GM23338 (cell line): Measurements from ENCODE around the gene CRACR2A. TPM values are rescaled to one million over a fixed set of nuclear protein-coding genes. Genes with fewer than 3 reads are reported as not detected.

Experiments used
- ATAC-seq: fragments of 200-7000 bp; cut with Tn5 transposase; 3 replicates; pipeline ENCODE4 v1.9.1; 2020
- DNase-seq: peaks from one replicate; pipeline ENCODE4 v3.0.0-alpha.2; 2015; ENCODE audit warnings: low spot score
- H2AFZ ChIP-seq: fragments of 200-600 bp; sonication (generic); 2 replicates; pipeline ENCODE4 v1.8.0; 2016; ENCODE audit warnings: antibody characterized with exemption, mild to moderate bottlenecking, moderate library complexity
- H3F3A ChIP-seq: fragments of 200-600 bp; sonication (generic); replicated peaks from 2 replicates; pipeline ENCODE4 v1.8.0; 2017; ENCODE audit warnings: antibody characterized with exemption, mixed run types, low read depth
- H3K27ac ChIP-seq: fragments of 200-600 bp; sonication (generic); 2 replicates; pipeline ENCODE4 v1.6.1; 2016; ENCODE audit warnings: low read depth
- H3K27me3 ChIP-seq: fragments of 200-600 bp; sonication (generic); 2 replicates; pipeline ENCODE4 v1.8.0; 2016; ENCODE audit warnings: mild to moderate bottlenecking, mixed run types, moderate library complexity; ENCODE audit not compliant: insufficient read depth
- H3K36me3 ChIP-seq: fragments of 200-600 bp; sonication (generic); 2 replicates; pipeline ENCODE4 v1.8.0; 2016; ENCODE audit warnings: mild to moderate bottlenecking; ENCODE audit not compliant: insufficient read depth
- H3K4me1 ChIP-seq: fragments of 200-600 bp; sonication (generic); 2 replicates; pipeline ENCODE4 v1.8.0; 2016; ENCODE audit warnings: mild to moderate bottlenecking, moderate library complexity; ENCODE audit not compliant: insufficient read depth
- H3K4me2 ChIP-seq: fragments of 200-600 bp; sonication (generic); 2 replicates; pipeline ENCODE4 v1.7.1; 2017; ENCODE audit warnings: mixed run types
- H3K4me3 ChIP-seq: fragments of 200-600 bp; sonication (generic); 2 replicates; pipeline ENCODE4 v1.6.1; 2016; ENCODE audit warnings: mixed run types
- H3K79me2 ChIP-seq: fragments of 200-600 bp; sonication (generic); replicated peaks from 2 replicates; pipeline ENCODE4 v1.8.0; 2017; ENCODE audit warnings: mild to moderate bottlenecking; ENCODE audit not compliant: insufficient read depth
- H3K9me2 ChIP-seq: fragments of 200-600 bp; sonication (generic); 2 replicates; pipeline ENCODE4 v1.8.0; 2017; ENCODE audit not compliant: insufficient read depth
- H4K20me1 ChIP-seq: fragments of 200-600 bp; sonication (generic); replicated peaks from 2 replicates; pipeline ENCODE4 v1.8.0; 2017; ENCODE audit warnings: mild to moderate bottlenecking; ENCODE audit not compliant: insufficient read depth
- H3K27ac Mint-ChIP-seq: 2 replicates; pipeline ENCODE4 v1.8.0; 2020; ENCODE audit warnings: inconsistent platforms, mild to moderate bottlenecking, moderate library complexity, mixed read lengths
- H3K27me3 Mint-ChIP-seq: 3 replicates; pipeline ENCODE4 v1.8.0; 2022; ENCODE audit warnings: low read depth, mild to moderate bottlenecking, moderate library complexity, mixed read lengths, inconsistent platforms; ENCODE audit not compliant: insufficient read depth, poor library complexity
- H3K36me3 Mint-ChIP-seq: 3 replicates; pipeline ENCODE4 v1.8.0; 2021; ENCODE audit warnings: low read depth, mild to moderate bottlenecking, inconsistent platforms, moderate library complexity, mixed read lengths
- H3K4me1 Mint-ChIP-seq: 3 replicates; pipeline ENCODE4 v1.8.0; 2020; ENCODE audit warnings: mild to moderate bottlenecking, inconsistent platforms, mixed read lengths
- H3K4me3 Mint-ChIP-seq: 3 replicates; pipeline ENCODE4 v1.8.0; 2021; ENCODE audit warnings: moderate library complexity, mild to moderate bottlenecking, inconsistent platforms, mixed read lengths
- H3K9me3 Mint-ChIP-seq: 3 replicates; pipeline ENCODE4 v1.8.0; 2020; ENCODE audit warnings: moderate library complexity, mild to moderate bottlenecking, inconsistent platforms, mixed read lengths
- CREB1 ChIP-seq: fragments of 250-450 bp; sonication (Bioruptor Pico); IDR thresholded peaks from 2 replicates; pipeline ENCODE4 v1.5.0; 2020; ENCODE audit warnings: low read depth, mild to moderate bottlenecking, moderate library complexity
- CTCF ChIP-seq, 2 experiments: fragments of 200-600 bp in 1 of 2; sonication (generic) in 1 of 2; conservative IDR thresholded peaks; 2 replicates each; pipeline versions ENCODE4 v1.5.1 to v1.6.1; 2016 to 2017; ENCODE audit warnings: antibody characterized with exemption in 2 of 2, low read depth in 2 of 2, mild to moderate bottlenecking in 2 of 2, moderate library complexity in 1 of 2
- EZH2 ChIP-seq: fragments of 200-600 bp; sonication (generic); IDR thresholded peaks from one replicate; pipeline ENCODE4 v1.8.0; 2017; ENCODE audit warnings: antibody characterized with exemption, mild to moderate bottlenecking, low read depth; ENCODE audit not compliant: unreplicated experiment
- EZH2phosphoT487 ChIP-seq: fragments of 200-600 bp; sonication (generic); IDR thresholded peaks from one replicate; pipeline ENCODE4 v1.8.1; 2018; ENCODE audit warnings: antibody characterized with exemption; ENCODE audit not compliant: unreplicated experiment
- JUNB ChIP-seq: IDR thresholded peaks from one replicate; pipeline ENCODE4 v1.6.1; 2016; ENCODE audit warnings: antibody characterized with exemption; ENCODE audit not compliant: unreplicated experiment
- NANOG ChIP-seq: IDR thresholded peaks from 2 replicates; pipeline ENCODE4 v1.6.1; 2016; ENCODE audit warnings: antibody characterized with exemption, borderline replicate concordance
- POLR2AphosphoS5 ChIP-seq: IDR thresholded peaks from 2 replicates; pipeline ENCODE4 v1.6.1; 2016; ENCODE audit warnings: antibody characterized with exemption, low read depth
- REST ChIP-seq: IDR thresholded peaks from one replicate; pipeline ENCODE4 v1.6.1; 2018; ENCODE audit warnings: antibody characterized with exemption; ENCODE audit not compliant: unreplicated experiment
- STAT1 ChIP-seq: IDR thresholded peaks from one replicate; pipeline ENCODE4 v1.6.1; 2016; ENCODE audit warnings: antibody characterized with exemption; ENCODE audit not compliant: unreplicated experiment
- ZNF114 ChIP-seq: fragments of 250-450 bp; sonication (Bioruptor Pico); IDR thresholded peaks from 2 replicates; pipeline ENCODE4 v1.5.0; 2020; ENCODE audit warnings: mild to moderate bottlenecking, moderate library complexity
- ZNF331 ChIP-seq: fragments of 250-450 bp; sonication (Bioruptor Pico); IDR thresholded peaks from 2 replicates; pipeline ENCODE4 v1.5.0; 2020; ENCODE audit warnings: low read depth, mild to moderate bottlenecking, moderate library complexity
- polyA plus RNA-seq: library from polyadenylated mRNA; unstranded; fragments of >200 nt; fragmentation: Nextera tagmentation; extraction: Ambion mirVana; gene quantifications from 2 replicates; pipeline ENCODE4 v1.2.1, GENCODE V29; 2016
- total RNA-seq: library from RNA; depleted of rRNA; stranded (reverse); fragments of >200 nt; shearing (Covaris generic); gene quantifications from 2 replicates; pipeline ENCODE4 v1.2.3, GENCODE V29; 2014
- TF ChIP-seq, protein P1 (sequence below): IDR thresholded peaks from 2 replicates; pipeline ENCODE4 v1.6.1; 2016; ENCODE audit warnings: antibody characterized with exemption

CRACR2A gene
- total and polyA plus RNA-seq, 2 experiments from 2014 or later, result 1.5 to 3.0 TPM

DNA sequence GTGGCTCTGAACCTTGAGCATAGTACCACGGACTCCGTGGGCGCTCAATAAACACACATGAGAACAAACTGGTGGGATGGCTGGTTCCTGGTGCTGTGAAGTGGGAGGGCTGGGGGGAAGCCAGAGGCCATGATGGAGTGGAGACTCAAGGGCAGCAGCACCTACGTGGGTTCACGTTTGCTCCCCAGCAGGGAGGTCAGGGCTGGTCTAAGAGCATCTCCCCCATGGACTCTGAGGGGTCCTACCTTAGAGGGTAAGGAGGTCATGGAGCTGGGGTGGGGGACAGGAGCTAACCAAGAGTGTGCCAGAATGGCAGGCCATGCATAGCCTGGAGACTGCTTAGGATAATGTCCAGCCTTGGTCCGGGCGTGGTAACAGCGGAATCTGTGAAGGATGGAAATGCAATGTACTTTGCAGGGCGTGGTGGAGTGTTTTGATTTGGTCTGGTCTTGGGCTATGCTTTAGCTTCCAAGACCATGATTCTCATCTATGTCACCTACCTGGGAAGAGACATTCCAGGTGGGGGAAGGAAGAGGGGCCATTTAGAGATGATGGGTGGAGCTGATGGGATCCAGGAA lies 158.9 kb downstream of the CRACR2A start (continued):
- TF ChIP-seq REST, result no peak
- TF ChIP-seq POLR2AphosphoS5, result no peak
- TF ChIP-seq JUNB, result no peak
- TF ChIP-seq STAT1, result no peak
- no peak for TF ChIP-seq CREB1 (CRISPR knock-in tag)

DNA sequence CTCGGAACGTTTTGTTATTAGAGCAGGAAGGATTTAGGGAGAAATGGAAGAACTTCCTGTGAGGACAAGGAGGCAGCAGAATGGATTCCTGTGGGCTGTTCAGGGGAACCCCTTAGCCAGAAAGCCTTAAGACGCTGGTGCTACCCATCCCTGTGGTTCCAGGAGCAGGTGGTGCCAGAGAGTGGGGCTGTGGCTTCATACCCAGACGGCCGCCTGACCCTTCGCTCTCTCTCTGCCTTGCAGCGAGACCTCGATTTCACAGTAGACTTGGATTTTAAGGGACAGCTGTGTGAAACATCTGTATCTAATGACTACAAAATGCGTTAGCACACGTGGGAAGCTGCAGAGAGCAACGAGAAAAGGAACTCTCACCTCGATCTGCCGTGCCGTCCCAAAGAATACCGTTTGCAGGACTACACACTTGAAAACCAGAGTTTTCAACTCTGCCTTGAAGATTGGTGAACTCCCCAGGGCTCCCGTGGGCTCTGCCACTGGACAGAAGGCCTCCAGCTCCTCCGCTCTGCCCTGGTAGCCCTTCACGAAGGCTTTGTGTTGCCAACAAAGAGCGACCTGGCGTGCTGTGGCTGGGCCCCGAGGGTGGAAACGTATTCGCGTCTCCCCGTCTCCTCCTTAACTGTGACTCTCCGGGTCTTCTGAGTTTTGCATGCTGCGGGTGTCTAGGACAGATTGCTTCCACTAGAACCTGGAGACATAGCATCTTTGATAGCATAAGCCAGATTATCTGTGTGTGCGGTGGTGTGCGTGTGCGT lies 159.9 kb downstream of the CRACR2A start:
- Histone ChIP-seq H3K4me2 (no peak overlapping the region), H3K79me2 (no peaks in the 10 kb centered on the region), H4K20me1 (no peaks in the 10 kb centered on the region), H3K4me1 (no peaks in the 10 kb centered on the region), H3K27ac (no peak overlapping the region), H2AFZ (no peak overlapping the region), H3K36me3 (no peaks in the 10 kb centered on the region), H3K9me2 (no peaks in the 10 kb centered on the region), H3F3A (no peaks in the 10 kb centered on the region), H3K27me3 (no peaks in the 10 kb centered on the region), H3K4me3 (no peak overlapping the region)
- no peaks in the 10 kb centered on the region for H3K36me3 Mint-ChIP-seq
- H3K27ac Mint-ChIP-seq, result no peak overlapping the region
- ATAC-seq, result no peak
- H3K27me3 Mint-ChIP-seq, result peaks cover 3% of the 10 kb centered on the region
- no peak for DNase-seq
- H3K4me1 Mint-ChIP-seq, result no peaks in the 10 kb centered on the region
- H3K4me3 Mint-ChIP-seq, result no peak overlapping the region
- no peaks in the 10 kb centered on the region for H3K9me3 Mint-ChIP-seq
- no peak for TF ChIP-seq EZH2
- TF ChIP-seq CTCF (conservative IDR thresholded peaks at IDR 0.05; ENCODE audit: low read depth in 2 of 2), result no peak
- no peak for TF ChIP-seq ZNF114 (CRISPR knock-in tag)
- no peak for TF ChIP-seq POLR2AphosphoS5
- TF ChIP-seq, protein P1, sequence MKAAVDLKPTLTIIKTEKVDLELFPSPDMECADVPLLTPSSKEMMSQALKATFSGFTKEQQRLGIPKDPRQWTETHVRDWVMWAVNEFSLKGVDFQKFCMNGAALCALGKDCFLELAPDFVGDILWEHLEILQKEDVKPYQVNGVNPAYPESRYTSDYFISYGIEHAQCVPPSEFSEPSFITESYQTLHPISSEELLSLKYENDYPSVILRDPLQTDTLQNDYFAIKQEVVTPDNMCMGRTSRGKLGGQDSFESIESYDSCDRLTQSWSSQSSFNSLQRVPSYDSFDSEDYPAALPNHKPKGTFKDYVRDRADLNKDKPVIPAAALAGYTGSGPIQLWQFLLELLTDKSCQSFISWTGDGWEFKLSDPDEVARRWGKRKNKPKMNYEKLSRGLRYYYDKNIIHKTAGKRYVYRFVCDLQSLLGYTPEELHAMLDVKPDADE, result no peak
- TF ChIP-seq NANOG, result no peak
- no peak for TF ChIP-seq EZH2phosphoT487
- TF ChIP-seq ZNF331 (CRISPR knock-in tag), result no peak
- no peak for TF ChIP-seq STAT1
- TF ChIP-seq CREB1 (CRISPR knock-in tag), result no peak
